NT2/D1 (cell line): ENCODE results near the gene ATF3.

Experiments used
- DNase-seq: peaks from one replicate; pipeline ENCODE4 v3.0.0-alpha.2; 2011; ENCODE audit warnings: low read depth, low spot score
- H3K27me3 ChIP-seq: 2 replicates; pipeline ENCODE4 v1.6.0; 2011; ENCODE audit warnings: mild to moderate bottlenecking; ENCODE audit not compliant: insufficient read length, insufficient read depth
- H3K36me3 ChIP-seq: 2 replicates; pipeline ENCODE4 v1.6.1; 2011; ENCODE audit warnings: mild to moderate bottlenecking, low read length, mixed read lengths; ENCODE audit not compliant: insufficient read depth, insufficient read length
- H3K4me1 ChIP-seq: 2 replicates; pipeline ENCODE4 v1.5.1; 2011; ENCODE audit not compliant: insufficient read depth, insufficient read length
- H3K4me3 ChIP-seq: 2 replicates; pipeline ENCODE4 v1.5.1; 2011; ENCODE audit warnings: low read depth; ENCODE audit not compliant: insufficient read length
- H3K9ac ChIP-seq: 2 replicates; pipeline ENCODE4 v1.6.0; 2011; ENCODE audit warnings: low read depth; ENCODE audit not compliant: insufficient read length
- H3K9me3 ChIP-seq: 2 replicates; pipeline ENCODE4 v1.5.1; 2011; ENCODE audit warnings: mild to moderate bottlenecking, low read length; ENCODE audit not compliant: insufficient read depth
- SUZ12 ChIP-seq: IDR thresholded peaks from 2 replicates; pipeline ENCODE4 v1.6.1; 2011; ENCODE audit not compliant: insufficient read length, insufficient read depth; ENCODE audit errors: extremely low read depth
- YY1 ChIP-seq: IDR thresholded peaks from 2 replicates; pipeline ENCODE4 v1.6.1; 2011; ENCODE audit not compliant: insufficient read length, insufficient read depth
- ZNF274 ChIP-seq: IDR thresholded peaks from 2 replicates; pipeline ENCODE4 v1.6.1; 2011; ENCODE audit warnings: mild to moderate bottlenecking, low read depth, low read length

ATF3 gene

DNA sequence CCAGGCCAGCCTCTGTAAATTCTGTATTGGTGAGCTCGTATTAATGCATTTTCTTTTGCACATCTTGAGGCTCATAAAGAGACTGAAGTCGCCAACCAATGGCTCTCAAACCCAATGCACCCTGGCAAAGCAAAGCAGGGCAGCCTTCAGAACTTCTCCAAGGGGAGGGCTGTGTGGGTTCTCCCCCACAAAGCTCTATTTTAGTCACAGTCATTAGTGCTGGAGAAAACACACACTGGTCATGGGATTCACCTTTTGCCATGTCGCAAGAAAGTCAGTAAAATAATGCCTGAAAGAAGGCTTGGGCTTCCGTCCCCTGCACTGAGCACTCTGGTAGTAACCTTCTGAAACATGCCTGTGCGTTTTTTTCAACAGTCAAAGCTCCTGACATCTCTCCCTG is 26.3 kb upstream of the ATF3 start:
- no peak for DNase-seq
- no peaks in the 10 kb centered on the region for H3K27me3 ChIP-seq
- peaks cover 2% of the 10 kb centered on the region for H3K4me1 ChIP-seq
- TF ChIP-seq ZNF274 (no peak), SUZ12 (no peak), YY1 (no peak)
- no peak overlapping the region for H3K4me3 ChIP-seq
- H3K9ac ChIP-seq, result no peak overlapping the region
- H3K36me3 ChIP-seq, result no peaks in the 10 kb centered on the region
- 0 out of 2 replicates have a peak, but pooled peaks cover 9% of the 10 kb centered on the region for H3K9me3 ChIP-seq

DNA sequence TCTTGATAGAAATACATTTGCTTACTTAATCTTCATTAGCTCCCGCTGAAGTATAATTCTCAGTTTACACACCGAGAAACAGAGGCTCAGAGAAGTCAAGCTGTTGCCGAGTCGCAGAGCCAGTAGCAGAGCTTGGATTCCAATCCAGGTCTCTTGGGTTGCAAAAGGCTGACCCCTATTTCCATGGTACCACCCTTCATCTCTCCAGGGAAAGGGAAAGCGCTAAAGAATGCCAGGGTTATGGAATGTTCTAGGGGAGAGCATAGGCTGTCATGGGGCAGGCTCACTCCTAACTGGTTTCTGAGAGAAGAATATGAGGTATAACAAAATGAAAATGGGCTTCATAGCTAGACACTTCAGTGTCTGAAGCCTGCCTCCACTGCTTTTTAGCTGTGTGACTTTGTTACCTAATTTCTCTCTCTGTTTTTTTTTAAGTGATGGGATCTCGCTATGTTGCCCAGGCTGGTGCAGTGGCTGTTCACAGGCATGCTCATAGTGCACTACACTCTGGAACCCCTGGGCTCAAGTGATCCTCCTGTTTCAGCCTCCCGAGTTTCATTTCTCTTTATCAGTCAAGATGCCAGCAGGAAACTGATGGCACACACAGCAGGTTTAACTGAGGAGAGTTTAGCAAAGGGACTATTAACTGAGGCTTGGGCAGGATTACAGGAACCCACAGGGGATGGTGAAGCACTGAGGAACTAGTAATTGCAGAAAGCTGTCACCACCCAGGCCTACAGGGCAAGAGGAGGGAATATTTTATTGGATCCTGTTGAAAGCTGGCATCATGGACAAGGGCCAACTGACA is 25.5 kb upstream of the ATF3 start:
- TF ChIP-seq ZNF274 (no peak), YY1 (no peak), SUZ12 (no peak)
- Histone ChIP-seq H3K27me3 (no peaks in the 10 kb centered on the region), H3K9ac (no peak overlapping the region), H3K9me3 (0 out of 2 replicates have a peak, but pooled peaks cover 3% of the 10 kb centered on the region), H3K4me1 (peaks cover 2% of the 10 kb centered on the region), H3K4me3 (no peak overlapping the region), H3K36me3 (no peaks in the 10 kb centered on the region)
- DNase-seq, result no peak

DNA sequence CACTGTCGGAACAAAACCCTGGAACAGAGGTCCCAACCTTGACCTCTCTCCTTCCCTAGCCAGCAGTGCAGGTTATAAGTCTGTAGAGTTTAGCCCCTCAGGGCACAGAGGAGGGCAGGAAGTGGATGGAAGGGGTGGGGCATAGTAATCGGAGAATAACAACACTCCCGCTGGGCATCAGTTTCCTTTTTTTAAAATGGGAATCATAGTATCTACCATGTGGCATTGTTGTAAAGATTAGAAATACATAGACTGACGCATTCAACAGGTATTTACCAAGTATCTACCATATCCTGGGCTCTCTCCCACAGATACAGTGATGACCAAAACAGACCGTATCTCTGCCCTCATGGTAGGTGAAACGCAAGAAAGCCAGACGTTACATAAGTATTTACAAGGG is 24.9 kb upstream of the ATF3 start:
- H3K4me3 ChIP-seq, result no peak overlapping the region
- H3K4me1 ChIP-seq, result peaks cover 2% of the 10 kb centered on the region
- H3K9me3 ChIP-seq, result no peaks in the 10 kb centered on the region
- no peak for TF ChIP-seq SUZ12
- no peak for TF ChIP-seq ZNF274
- no peak for TF ChIP-seq YY1
- H3K27me3 ChIP-seq, result no peaks in the 10 kb centered on the region
- no peak overlapping the region for H3K9ac ChIP-seq
- DNase-seq, result no peak
- no peaks in the 10 kb centered on the region for H3K36me3 ChIP-seq

DNA sequence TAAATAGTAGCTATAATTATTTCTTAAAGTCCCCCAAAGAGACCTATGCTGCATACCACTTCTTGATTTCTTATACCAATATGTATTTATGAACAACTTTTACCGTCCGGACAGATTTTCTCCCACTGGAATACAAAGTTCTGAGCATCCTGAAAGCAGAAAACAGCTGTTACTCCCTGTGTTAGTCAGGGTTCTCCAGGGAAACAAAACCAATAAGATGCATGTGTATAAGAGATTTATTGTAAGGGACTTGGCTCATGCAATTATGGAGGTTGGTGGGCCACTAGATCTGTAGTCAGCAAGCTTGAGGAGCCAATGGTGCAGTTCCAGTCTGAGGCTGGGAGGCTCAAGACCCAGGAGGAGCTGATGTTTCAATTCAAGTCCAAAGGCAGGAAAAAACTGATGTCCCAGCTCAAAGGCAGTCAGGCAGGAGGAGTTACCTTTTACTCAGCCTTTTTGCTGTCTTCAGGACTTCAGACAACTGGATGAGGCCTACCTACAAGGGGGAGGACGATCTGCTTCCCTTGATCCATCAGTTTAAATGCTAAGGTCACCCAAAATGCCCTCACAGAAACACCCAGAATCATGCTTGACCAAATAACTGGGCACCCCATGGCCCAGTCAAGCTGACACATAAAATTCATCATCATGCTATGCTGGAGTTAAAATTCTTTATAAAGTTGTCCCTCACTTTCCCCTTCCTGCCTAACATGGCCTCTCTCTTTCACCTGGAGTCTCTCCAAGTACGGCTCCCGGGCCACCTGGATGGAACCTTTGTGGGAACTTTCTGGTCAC is 24.3 kb upstream of the ATF3 start:
- no peak for DNase-seq
- H3K9ac ChIP-seq, result no peak overlapping the region
- H3K36me3 ChIP-seq, result no peaks in the 10 kb centered on the region
- H3K4me3 ChIP-seq, result no peak overlapping the region
- no peaks in the 10 kb centered on the region for H3K9me3 ChIP-seq
- peaks cover 2% of the 10 kb centered on the region for H3K4me1 ChIP-seq
- TF ChIP-seq ZNF274 (no peak), YY1 (no peak), SUZ12 (no peak)
- no peaks in the 10 kb centered on the region for H3K27me3 ChIP-seq

DNA sequence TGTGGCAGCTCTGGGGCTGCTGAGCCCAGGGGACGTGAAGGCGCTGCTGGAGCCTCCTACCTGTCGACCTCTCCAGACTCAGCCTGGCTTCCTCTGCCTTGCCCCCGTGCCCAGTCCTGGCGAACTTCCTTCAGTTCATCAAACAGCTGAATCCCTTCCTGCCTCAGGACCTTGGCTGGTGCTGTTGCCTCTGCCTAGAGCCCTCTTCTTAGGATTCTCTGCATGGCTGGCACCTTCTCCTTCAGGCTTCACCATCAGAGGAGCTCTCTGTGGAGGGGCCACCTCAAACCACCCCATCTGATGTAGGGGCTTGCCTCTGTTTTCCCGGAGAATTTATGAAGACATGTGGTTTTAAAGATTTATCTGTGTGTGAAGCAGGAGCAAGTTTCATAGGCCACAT is 23.4 kb upstream of the ATF3 start:
- TF ChIP-seq YY1, result no peak
- no peak for TF ChIP-seq ZNF274
- no peak for TF ChIP-seq SUZ12
- Histone ChIP-seq H3K9ac (no peak overlapping the region), H3K27me3 (no peaks in the 10 kb centered on the region), H3K4me1 (no peaks in the 10 kb centered on the region), H3K9me3 (no peaks in the 10 kb centered on the region), H3K4me3 (no peak overlapping the region), H3K36me3 (no peaks in the 10 kb centered on the region)
- no peak for DNase-seq

GRCh38 chr1:212586206-212587015 is 22.1 kb upstream of the ATF3 start:
- Histone ChIP-seq H3K36me3 (no peaks in the 10 kb centered on the region), H3K27me3 (no peaks in the 10 kb centered on the region), H3K4me1 (no peaks in the 10 kb centered on the region), H3K4me3 (no peak overlapping the region), H3K9me3 (no peaks in the 10 kb centered on the region), H3K9ac (no peak overlapping the region)
- DNase-seq, result no peak
- TF ChIP-seq ZNF274, result no peak
- no peak for TF ChIP-seq YY1
- TF ChIP-seq SUZ12, result no peak
